Activated CD8-positive, alpha-beta memory T cell treated with anti-CD3 and anti-CD28 coated beads for 4 hours (primary cell): Measurements from ENCODE around the gene B3GALT2.

Experiments
- DNase-seq, 2 donors: peaks; one replicate each; pipeline ENCODE4 v3.0.0-alpha.2; 2020; ENCODE audit warnings: low read depth in 2 of 2

Gene B3GALT2

DNA sequence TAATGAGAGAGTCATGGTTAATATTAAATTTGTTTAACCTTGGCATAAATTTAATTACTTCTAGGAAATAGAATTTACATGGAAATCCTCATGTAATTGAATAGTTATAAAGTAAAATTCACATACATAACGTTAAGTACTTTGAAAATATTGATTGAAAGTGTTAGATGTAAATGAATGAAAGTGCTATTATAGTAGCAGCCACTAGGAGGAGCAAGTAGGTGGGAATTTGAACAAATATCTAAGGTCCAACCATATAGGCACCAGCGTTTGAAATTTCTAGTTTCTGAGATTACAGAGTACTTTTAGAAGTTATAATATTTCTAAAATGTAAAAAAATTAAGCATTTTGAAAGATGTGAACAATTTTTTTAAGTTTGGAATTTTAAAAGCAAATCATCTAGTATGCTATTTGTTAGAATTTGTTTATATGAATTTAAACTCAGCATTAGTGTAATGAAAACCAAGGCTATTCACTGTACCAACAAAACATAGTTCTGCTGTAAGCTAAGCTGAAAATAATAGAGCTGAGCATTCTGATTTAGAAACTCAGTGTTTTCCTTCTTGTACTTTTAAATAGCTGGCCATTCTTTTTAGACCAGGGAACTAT, 3.3 kb downstream of the B3GALT2 start:
- DNase-seq, result no peak

DNA sequence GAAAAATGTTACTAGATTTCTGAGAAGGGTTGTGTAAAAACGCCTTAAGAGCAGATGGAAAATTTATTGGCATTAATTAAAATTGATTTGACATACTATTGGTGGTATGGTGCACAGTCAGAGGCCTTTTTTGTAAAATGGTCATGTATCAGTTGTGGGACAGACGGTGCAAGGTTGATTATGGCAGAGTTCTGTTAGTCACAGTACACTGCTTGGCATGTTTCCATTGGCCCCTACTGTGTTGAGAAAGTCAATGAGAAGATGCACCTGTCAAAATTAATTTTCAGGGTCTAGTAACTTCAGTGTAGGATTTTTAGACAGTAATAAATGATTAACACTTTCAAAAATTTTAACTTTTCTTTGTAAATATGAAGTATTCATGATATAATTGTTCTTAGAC, 4.4 kb downstream of the B3GALT2 start:
- DNase-seq, result no peak

DNA sequence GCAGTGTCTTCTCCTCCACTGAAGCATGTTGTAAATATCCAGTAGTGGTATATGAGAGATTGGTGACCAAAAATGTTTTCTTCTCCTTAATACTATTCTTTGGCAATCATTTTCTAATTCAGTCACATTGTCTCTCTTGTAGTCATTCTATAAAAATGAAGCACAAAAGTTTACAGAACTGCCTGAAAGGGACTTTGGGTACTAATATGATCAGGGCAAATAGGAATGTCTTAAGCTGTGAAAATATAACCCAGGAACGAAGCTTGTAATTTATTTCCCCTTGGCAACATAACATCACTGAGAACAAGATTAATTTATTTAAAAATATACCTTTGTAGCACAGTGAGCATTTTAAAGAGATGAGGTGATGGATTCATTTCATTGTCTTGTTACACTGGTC, 4.9 kb downstream of the B3GALT2 start:
- DNase-seq, result no peak

DNA sequence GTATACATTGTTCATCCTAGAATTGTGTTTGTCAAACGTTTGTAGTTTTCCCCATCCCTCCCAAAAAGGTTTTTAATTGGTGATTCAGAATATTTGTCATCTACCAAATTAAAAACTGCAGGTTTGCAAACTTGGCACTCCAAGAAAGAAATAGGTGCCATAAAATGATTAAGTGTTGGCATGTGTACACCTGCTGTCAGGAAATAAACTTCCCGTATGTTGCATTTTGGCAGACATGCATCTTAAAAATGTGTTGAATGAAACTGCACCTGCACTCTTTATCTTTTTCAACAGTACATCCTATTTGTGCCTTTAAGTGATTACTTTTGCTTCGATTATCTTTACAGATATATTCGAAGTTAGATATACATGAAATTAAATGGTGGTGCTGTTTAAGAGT, 7.3 kb downstream of the B3GALT2 start:
- no peak for DNase-seq

DNA sequence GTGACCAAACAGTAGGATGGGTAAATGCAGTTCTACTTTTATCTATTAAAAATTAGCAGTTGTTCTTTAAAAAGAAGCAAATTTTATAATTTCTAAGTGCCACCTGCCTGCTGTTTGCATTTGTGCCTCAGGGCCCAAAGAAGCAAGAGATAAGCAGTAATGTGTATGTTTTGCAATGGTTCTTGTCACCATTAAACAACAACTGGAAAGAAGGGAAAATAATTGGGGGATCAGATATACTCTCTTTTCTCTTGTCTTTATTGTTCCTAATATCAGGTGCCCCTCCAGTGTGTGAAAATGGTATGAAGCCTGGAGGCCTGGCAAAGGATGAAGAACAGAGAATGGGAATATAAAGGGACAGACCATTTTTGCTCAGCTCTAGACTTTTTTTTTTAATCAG, 9.6 kb downstream of the B3GALT2 start:
- DNase-seq, result no peak

DNA sequence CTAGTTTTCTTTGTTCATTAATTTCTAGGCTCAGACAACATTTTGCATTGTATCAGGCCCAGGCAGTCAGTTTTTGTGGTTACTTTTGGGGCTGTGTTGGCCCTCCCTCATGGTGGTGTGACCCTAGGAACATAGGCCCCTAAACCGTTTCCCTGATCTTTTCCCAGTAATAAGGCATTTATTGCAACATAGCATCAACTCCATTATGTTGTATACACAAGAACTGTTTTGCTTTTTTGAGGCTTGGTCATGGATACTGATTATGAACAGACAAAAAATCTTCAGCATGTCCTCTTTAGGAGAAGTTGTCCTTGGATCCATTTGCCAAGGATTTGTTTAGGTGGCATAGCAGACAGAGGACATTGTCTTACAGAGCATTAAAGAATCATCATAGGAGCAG, 10.3 kb downstream of the B3GALT2 start:
- no peak for DNase-seq

DNA sequence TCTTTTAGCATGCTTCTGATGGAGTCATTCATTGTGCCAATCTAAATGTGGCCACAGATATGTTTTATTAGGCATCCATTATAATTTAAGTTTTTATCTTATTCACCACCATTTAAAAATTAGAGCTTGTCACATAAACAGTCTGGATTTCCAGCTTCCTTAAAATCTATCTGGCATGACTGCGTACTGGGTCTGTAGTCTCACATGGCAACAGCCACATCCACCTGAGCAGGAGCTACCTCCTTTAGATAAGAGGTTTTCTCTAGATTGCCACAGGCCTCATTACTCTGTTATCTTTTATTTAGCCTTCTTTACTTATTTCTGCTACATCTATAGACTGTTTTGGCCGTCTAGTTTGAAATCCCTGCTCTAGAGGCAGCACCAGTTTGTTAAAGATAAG, 29.1 kb downstream of the B3GALT2 start:
- no peak for DNase-seq

DNA sequence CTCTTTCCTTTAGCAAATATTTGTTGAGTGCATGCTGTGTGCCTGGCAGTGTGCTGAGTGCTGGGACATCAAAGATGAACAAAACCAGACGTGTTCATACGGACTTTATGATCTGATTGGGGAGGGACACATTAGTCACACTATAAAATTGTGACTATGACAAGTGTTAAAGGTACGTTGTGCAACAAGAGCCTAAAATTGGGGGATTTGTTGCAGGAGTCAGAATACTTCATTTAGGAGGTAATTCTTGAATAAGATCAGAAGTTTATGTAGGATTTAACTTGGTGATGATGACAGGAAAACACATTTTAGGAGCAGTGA, 29.6 kb downstream of the B3GALT2 start:
- no peak for DNase-seq

DNA sequence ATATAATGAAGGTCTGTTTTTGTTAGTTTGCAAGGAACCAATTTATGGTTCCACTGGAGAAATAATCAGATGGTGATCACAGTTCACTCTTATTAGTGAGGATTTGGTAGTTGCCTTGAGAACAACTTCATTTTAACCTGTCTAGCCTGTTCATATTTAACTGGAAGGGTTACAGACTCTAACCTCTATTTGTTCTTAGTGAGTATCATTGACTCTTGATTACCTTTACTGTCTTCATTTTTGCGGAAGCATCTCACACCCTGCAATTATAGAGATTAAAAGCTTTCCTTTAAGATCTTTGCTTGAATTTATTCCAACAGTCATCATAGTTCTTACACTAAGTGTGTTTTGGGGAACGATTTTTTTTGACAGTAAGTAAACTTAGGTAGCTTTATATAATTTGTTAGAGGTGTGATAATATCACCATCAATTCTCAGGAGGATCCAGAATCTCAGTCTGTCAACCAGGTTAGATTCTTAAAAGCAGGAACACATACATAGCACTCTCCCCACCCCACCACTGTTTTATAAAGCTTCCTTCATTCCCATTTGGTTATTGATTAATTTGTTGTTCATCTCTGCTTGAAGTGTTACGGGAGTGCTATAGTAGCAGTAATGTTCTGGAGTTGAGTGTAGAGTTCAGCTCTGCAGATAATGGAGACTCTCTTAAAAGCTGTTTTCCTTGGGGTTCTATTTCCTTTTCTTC, 30.1 kb downstream of the B3GALT2 start:
- no peak for DNase-seq

DNA sequence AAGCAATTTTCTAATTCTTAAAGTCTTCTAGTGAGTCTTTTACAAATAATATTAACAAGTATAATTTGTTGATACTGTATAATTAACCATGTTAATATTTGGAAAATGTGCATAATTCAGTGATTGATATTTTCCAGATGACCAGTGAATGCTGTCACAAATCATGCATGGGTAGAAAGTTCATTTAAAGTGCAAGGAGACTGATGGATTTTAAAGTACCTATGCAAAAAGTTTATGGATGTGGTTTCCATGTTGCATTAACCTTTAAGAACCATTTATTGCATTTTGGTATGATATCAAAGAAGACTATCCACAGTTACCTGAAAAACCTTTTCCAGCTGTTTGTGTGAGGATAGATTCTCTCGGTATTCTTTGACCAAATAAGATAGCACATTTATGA, 41.4 kb downstream of the B3GALT2 start:
- DNase-seq, result no peak

DNA sequence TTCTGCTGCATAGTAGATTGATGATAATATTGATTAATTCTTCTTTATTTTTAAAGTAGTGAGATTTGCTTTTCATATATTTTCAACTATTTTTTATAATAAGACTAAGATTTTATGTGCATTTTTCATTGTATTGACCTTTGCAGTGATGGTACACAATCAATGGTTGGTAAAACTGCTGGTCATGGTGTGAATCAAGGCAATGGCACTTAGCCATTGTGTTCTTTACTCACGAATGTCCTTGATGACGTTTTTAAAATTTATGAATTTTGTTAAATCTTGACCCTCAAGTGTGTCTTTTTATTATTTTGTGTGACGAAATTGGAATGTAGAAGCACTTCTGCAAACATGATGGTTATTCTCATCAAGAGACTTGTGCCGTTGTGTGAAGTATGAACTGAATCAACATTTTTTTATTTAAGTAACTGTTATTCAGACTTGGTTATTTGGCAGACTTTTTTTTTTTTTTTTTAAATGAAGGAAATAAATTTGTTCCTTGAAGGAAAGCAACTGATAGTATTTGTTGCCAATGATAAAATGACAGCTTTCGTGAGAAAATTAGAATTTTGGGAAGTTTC, 42.0 kb downstream of the B3GALT2 start:
- DNase-seq, result no peak

DNA sequence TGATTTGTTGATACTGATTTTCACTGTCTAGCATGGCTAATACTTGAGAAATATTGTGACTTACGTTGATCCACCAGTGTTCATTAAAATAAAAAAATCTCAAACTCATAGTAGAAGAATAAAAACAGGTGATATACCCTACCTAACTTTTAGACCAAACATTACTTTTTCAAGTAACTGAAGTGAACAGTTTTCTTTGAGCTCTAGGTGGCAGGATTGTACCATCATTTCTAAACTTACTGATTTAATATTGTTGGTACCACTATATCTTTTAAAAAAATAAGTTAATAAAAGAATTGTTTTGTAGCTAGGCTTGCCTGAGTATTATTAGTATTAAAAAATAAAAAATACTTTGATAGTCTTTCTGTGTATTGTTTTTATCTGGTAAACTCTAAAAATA, 43.1 kb downstream of the B3GALT2 start:
- no peak for DNase-seq

DNA sequence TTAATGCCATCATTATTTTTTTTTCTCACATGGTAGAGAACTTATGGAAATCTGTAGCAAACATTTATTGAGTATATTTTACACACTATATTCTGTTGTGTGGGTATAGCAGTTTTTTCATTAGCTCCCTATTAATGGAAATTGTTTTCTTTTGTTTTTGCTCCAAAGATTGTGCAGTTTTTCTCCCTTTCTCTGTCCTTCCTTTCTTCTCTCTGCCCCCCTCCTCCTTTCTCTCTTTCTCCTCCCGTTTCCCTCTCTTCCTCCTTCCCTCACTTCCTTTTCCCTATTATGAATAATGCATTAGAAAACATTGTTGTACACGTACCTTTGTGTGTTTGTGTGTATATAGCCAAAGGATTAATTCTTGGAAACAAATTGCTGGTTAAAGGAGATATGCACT, 44.0 kb downstream of the B3GALT2 start:
- DNase-seq, result no peak

DNA sequence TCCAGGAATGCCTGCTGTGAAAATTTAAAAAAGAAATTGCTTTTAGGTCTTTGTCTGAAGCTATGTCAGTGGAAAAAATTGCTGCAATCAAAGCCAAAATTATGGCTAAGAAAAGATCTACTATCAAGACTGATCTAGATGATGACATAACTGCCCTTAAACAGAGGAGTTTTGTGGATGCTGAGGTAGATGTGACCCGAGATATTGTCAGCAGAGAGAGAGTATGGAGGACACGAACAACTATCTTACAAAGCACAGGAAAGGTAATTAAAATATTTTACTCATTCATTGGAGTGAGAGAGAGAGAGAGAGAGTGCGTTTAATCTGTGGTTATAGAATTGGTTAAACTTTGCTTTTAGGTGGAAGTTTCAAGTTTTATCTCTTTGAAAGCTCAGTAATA, 44.6 kb downstream of the B3GALT2 start:
- DNase-seq, result no peak

DNA sequence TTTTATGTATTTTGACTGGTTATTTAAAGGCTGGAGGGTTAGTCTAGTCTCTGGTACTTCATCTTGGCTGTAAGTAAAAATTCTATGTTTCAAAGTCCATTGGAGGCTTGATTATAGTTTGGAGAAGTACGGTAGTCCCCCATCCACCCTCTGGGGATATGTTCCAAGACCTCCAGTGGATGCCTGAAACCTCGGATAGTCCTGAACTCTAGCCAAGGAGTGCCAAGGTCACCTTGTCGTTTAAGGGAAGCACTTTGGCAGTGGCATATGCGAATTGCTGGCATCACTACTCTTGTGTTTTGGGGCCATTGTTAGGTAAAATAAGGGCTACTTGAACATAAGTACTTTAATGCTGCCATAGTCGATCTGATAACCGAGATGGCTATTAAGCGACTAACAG, 46.2 kb downstream of the B3GALT2 start:
- no peak for DNase-seq

DNA sequence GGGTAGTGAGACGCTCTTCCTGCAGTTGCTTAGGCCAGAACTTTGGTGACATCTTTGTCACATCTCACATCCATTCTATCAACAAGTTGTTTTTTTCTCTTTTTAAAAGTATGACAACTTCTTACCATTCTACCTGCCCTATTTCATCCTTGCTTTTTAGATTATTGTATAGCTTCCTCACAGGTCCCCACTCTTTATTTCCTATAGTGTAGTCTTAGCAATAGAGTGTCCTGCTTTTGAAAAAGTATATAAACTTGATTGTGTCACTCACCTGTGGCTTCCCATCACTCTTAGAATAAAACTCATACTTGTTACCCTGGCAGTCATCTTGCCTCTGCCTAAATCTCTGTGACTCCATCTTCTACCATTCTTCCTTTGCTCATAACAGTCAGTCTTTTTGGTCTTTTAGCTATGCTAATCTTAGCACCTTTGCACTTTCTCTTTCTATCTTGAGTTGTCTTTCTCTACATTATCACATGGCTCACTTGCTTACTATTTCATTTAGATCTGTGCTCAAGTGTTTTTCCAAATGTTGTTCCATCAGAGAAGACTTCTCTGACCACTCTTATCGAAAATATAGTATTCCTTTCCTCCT, 55.0 kb downstream of the B3GALT2 start:
- no peak for DNase-seq
